ENCODE measurements around the gene MYO6.
"Not testable (repeated sequence)": the region's sequence is repeated elsewhere in the genome, so short reads cannot be mapped to it uniquely, and the experiment has no call there.

The MYO6 gene

DNA sequence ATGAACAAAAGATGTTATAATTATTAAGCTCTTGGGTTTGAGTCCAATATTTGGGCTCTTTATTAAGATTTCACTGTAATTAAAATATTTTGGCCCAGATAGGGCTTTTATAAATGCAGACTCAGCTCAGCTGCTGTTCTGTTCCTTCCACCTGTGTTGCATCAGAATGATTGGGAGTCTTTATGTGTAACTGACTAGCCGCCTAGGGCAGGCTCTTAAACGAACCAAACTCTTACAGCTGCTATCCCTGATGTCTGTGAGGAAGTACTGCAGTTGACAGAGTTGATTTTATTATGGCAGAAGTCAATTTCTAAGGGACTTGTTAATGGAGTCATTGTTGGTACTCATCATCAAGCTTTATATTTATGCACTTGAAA is 144.7 kb downstream of the MYO6 start:
- no peak for DNase-seq

DNA sequence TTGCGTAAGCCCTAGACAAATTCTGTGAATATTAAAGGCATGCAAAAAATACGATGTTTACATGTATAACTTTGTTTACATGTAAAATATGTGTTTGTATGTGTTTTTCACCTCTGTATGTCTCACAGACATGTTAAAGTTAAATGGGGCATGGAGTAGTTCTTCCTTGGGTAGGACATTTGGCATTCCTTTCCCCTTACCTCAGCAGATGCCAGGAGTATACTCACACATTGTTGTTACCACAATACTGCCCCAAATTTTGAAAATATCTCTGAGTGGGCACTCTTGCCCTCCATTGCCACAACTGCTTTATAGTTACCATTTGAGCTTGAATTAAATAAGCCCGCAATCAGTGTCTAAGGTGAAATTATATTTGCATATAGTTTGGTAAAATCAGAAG is 147.5 kb downstream of the MYO6 start:
- DNase-seq, result no peak

DNA sequence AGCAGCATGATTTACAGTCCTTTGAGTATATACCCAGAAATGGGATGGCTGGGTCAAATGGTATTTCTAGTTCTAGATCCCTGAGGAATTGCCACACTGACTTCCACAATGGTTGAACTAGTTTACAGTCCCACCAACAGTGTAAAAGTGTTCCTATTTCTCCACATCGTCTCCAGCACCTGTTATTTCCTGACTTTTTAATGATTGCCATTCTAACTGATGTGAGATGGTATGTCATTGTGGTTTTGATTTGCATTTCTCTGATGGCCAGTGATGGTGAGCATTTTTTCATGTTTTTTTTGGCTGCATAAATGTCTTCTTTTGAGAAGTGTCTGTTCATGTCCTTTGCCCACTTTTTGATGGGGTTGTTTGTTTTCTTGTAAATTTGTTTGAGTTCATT is 151.2 kb downstream of the MYO6 start:
- DNase-seq, result not testable (repeated sequence)

DNA sequence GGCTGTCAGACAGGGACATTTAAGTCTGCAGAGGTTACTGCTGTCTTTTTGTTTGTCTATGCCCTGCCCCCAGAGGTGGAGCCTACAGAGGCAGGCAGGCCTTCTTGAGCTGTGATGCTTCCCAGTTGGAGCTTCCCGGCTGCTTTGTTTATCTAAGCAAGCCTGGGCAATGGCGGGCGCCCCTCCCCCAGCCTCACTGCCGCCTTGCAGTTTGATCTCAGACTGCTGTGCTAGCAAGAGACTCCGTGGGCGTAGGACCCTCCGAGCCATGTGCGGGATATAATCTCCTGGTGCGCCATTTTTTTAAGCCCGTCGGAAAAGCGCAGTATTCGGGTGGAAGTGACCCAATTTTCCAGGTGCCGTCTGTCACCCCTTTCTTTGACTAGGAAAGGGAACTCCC is 156.1 kb downstream of the MYO6 start:
- not testable (repeated sequence) for DNase-seq

DNA sequence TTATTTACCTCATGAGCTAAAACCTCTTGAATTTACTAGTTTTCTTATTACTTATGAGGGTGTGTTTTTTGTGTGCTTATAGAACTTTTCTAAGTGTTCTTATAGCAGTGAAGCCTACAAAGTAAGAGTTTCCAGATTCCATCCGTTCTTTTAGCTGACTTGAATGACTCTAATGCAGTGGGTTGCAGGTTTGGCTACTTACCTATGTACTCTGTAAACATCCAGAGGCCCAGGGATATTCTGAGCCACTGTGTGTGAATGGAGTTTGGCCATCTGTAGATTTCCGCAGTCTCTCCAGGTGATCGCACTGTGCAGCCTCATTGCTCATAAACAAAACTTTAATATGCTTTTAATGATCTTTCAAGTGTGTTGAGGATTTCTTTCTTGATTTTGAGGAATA is 157.8 kb downstream of the MYO6 start:
- no peak for DNase-seq

DNA sequence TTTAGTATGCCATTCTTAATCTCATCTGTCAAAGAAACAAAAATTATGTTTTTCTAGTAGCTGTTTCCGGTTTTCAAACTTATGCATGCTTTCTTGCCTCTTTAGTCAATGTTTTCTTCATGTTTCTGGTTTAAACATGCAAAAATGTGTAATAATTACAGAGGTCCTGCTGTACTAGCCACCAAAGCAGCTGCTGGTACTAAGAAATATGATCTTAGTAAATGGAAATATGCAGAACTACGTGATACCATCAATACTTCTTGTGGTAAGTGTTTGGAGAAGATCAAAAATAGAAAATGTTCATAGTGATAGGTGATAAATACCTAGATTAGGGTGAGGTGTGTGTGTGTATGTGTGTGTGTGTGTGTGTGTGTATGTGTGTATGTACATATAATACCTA is 158.4 kb downstream of the MYO6 start:
- no peak for DNase-seq

DNA sequence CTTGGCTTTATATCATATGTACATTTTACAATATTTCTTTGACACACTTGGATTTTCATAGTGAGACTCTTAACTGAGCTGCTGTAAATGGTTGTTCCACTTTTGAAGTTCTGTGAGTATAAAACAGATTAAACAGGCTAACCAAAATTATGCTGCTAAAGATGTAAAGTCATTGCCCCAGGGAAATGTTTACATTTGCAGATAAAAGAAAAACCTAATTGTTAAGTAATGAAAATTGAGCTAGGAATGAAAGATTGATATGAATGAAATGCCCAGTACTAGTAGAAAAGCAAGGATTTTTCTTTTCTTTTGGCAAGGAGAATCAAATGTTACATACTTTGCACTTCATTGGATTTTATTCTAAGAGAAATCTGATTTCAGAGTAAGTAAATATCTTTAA is 164.0 kb downstream of the MYO6 start:
- DNase-seq, result no peak

DNA sequence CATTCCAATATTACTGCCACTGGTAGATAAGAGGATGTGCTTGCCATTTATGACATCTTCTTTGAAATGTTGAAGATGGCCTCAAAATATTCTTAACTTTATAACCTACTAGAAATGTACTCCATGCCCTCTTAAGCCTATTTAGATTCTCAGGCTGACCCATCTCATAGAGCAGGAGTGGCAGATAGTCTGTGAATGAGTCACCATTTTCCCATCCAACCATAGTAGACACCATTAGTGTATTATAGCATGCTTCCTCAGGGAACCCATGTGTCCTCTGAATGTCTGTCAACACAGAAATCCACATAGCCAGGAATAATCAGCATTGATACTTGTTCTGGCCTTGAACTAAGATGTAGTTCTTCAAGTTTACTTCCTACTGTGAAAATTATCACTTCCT is 173.2 kb downstream of the MYO6 start:
- DNase-seq, result no peak

DNA sequence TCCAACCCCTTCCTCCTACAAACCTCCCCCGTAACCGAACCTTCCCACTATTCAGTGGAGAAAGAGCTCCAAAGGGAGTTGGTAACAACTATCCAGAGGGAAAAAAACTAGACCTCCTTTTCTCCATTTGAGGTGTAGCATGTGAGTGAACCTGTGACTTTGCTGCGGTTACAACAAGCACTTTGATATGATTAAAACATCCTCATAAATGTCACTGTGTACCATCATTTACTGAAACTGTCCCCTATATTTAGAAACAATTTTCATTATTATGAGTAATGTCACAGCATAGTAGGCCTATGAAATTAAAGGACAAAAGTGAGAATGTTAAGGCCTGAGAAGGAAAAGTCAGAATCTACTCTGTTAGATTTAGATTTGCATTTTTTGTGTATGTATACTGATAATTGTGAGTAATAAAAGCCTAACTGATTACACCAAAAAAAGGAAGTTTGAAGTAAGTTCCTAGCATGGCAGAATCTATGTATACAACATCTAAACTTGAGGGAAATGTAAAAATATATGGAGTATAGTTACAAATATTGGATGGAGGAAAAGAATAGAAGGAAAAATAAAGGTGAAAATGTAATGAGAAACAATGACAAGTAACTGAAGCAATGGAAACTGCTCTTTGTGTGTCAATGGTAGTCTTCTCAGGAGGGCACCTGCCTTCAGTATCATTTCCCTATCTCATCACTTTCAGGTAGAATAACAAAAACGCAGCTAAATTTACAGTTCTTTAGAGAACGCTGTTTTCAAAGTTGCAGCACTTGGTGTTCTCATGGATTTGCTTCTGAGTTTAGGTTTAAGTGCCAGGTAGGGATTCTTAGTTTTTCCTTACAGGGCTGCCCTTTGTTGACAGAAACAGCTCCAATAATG is 177.5 kb downstream of the MYO6 start:
- no peak for DNase-seq

DNA sequence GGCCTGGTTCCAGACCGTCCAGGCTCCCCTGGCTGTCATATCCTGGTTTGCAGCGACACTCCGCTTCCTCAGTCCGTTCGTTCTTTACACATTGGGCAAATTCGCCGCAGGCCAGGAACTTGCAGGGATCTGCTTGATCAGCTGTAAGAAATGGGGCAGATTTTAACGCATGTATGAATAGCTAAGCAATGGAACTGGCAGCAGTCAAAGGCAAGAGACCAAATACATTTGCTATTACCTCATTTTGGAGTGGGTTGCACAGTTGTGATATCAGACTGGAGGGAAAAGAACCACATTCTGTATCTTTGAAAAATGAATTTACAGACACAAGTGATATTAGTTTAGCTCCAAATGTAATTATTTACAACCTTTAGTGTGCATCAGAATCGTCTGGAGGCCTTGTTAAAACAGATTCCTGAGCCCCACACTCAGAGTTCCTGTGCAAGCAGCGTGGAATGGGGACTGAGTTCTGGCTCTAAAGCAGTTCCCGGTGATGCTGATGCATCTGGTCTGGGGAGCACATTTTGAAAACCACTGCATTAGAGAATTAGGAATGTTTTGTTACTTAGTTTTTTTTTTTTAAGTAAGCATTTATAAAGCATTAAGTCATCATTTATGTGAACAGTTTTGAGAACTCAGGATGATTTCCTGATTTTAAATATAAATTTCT is 182.1 kb downstream of the MYO6 start:
- DNase-seq, result no peak

DNA sequence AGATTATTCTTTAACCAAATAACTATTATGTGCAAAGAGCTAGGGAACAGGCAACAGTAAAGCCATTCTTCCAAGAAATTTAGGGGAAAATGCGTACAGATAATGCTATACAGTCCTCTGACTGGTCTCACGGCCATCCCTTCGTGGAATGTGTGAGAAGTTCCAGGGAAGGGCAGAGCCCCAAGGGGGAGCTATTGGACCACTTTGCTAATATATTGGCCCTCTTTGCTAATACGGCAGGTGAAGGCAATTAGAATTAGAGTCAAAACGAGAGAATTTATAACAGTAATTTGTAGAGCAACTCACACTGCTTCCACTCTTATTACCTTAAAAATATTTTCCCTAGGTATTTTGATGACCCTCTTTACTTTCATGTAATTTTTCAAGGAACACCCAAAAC is 183.0 kb downstream of the MYO6 start:
- no peak for DNase-seq

DNA sequence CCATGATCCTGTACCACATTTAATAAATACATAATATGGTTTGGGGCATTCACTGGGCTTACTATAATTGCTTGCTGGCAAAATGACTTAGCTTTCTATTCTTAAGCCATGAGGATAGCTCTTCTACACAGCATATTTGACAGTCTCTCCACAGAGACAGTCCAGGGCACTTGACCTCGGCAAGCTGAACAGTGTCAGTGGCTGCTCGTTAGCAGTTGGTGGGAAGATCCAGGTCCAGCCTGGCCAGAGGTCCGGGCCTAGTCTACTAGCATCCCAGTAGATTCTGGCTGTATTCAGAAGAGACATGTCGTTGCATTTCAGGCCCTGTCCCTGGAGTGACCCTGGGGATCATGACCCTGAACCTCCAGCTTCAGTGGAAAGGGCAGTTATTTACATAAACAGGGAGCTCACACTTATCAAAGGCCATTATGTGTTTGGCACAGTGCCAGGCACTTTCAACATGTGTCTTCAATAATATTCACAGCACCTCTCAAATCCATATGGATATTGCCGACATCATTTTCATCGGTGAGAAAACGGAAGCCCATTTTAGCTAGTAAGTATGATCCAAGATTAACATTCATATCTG is 184.4 kb downstream of the MYO6 start:
- DNase-seq, result no peak

DNA sequence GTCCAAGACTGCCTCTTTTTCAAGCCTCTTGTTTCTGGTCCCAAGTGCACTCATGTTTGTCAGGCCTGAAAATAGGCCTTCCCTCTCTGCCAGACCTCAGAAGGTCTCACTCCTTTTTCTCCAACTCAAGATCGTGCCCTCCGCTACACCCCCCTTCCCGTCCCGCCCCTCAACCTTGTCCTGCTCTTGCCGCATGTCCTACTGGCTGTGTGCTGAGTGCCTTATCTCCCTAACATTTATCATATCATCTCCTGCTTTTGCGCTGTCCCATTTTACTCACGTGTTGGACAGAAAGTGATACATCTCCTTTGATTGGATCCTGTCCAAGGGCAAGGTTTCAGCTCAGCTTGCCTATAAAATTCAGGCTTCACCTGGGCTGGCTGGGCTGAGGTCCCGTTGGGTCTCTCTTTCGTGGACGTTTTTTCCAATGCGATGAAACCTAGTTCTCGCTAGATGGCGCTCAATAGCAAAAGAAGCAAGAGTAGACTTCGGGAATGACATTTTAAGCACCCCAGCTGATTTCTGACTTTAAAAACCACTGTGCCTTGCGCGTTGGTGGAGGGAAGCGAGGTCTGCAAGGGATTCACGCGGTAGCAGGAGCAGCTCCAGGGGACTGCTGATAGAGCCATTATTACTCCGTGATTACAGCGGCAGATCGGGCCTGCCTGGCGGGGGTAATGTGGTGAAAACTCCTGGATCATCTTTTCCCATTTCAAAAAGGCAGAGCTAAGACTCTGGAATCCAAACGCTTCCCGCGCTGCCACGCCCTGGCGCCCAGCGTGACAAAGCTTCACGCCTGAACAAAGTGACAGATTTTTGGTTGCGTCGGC is 185.8 kb downstream of the MYO6 start:
- DNase-seq, result peak; percentile 49 to 80 (median 69)

DNA sequence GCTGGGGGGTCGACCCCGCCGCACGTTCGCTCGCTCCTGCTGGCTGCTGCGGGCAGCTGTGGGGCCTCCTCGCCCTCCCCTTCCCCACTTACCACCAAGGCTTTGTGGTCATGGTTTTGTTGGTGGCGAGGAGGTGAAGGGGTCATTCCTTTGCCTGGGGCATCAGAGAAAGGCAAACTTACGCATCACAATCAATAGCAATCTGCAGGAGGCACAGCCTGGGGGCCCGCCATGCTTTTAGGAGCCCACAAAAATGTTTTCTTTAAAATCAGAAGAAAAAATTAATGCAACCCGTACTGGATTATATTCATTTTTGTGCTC is 186.4 kb downstream of the MYO6 start:
- no peak for DNase-seq

DNA sequence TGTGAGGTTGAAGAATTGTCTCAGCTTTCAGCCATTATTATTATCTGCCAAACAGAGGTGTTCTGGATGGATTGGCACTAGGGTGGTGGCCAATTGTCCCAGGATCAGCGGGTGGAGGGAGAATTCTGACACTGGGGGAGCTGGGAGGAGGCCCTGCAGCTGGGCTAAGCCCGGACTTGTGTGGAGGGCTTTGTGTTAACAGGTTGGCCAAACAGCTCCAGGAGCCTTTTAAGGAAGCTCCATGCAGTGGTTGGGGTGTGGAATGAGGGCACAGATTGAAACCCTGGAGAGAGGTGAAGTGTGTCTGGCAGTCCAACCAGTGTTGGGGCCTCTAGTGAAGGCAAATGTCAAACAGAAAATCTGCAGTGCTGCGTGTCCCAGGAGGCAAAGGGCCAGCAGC is 187.6 kb downstream of the MYO6 start:
- DNase-seq, result no peak

DNA sequence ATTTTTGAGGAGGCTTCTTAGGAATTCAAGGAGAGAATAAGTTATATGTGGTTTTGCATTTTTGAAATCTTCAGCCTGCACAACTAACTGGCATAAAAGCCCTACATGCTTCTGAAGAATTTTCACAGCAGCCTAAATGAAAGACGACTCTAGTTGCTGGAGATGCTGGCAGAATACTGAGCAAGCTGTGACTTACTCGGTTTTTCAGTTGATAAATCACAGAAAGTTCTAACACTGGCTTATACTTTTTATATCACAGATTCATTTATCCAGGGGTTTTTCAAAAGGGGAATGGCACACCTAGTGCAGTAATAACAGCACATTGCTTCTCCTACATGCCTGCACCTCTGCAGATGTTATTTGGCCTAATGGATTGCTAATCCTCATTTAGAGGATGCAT is 188.8 kb downstream of the MYO6 start:
- DNase-seq, result no peak

DNA sequence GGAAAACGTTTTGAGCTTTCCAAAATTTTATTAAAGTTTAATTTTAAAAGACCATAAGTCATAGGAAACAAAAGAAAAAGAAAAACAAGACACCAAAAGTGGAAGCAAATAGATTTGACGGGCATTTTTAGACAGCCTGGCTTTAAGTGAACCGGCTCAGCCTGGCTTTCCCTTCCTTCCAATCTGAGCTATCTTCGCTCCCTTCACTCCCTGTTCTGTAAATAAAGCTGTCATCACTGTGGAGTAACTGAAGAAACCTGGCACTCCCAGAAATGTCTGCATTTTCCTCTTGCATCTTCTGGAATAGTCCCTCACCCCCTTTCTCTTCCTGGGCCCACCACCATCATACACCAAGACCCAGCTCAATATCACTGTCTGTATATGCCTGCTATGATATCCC is 191.5 kb downstream of the MYO6 start:
- no peak for DNase-seq

DNA sequence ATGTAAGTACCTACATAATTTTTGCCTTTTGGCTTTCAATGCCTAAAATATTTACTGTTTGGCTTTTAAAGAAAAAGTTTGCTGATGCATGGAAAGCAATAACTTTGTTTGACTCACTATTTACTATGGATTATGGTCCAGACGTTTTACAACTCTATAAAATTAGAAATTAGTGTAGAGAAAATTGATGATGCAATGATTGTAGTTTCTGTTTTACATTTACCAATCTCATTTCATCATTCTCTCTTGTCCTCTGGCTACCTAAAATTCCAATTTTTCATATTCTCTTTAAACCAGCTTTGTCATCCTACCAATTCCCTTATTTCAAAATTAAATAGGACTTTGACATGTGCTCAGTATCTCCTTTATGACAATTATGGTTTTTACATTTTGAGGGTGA is 192.5 kb downstream of the MYO6 start:
- DNase-seq, result no peak

DNA sequence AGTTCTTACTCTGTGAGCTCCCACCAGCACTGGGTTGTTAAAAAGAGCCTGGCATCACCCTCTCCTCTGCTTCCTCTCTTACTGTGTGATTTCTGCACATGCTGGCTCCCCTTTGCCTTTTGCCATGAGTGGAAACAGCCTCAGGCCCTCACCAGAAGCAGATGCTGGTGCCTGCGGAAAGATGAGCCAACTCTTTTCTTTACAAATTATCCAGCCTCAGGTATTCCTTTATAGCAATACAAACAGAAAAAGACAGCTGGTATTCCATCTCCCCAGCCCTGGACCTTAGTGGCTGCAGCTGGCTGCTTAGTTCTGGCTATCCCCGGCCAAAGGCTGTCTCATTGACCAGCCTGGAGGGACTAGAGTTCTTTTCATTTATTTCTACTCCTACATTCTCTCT is 194.3 kb downstream of the MYO6 start:
- DNase-seq, result no peak

DNA sequence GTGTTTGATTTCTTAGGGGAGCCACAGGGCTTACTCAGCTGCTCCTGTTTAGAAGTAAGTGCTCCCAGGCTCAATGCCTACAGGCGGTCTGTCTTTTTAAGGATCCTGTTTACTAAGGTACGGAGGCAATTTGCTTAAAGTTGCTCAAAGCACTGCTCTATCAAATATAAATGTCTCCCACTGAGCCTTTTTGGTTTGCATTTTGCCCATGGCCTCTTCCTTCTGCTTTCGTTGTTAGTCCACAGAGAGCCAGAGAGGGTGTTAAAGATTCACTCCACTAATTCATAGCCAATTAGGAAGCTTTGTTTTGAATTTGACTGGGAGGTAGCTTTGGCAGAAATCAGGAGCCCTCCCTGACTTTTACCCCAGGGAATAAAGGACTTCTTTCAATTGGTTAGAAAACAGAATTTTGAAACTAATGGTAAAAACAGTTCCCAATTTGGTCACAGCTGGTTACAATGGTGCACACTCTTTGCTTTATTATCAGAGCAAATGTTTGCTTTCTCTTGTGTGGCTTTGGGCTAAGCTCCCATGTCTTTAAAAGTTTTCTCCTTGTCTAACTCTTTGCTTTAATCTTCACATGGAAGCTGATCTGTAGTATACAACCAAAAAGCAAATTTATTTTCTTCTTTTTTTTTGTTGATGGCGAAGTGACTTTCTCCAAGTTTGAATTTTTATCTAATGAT is 197.2 kb downstream of the MYO6 start:
- no peak for DNase-seq

DNA sequence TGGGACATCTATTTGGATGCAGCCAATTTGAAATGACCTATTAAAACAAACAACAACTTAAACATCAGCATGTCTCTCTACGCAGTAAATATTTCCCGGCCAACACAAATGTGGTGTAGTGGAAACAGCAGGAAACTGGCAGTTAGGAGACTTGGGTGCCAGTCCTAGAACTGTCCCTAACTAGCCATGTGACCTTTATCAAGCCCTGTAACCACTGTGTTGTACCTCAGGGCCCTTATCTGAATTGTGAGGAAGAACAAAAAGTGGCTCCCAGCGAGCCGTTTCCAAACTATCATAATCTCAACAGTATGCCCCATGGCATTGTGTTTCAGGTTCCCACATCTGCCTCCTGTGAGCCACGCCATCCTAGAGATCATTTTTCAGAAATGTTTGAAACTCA is 198.9 kb downstream of the MYO6 start:
- DNase-seq, result no peak

DNA sequence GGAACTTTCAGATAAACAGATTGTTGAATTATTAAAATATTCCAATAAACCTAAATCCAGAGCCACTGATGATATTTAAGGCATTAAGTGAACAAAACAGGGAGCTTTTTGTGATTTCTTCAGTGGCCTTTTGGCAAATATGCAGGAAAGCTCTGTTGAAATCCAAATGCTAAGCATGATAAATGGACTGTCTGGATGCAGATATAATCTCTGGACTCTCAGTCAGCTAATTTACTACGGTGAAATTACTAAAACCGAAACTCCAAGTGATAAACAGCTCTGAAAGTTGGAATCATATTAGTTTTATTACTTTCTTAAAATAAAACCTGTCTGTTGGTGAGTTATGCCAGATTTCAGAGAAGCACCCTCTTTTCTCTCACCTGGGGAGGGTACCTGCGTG is 203.1 kb downstream of the MYO6 start:
- DNase-seq, result no peak

DNA sequence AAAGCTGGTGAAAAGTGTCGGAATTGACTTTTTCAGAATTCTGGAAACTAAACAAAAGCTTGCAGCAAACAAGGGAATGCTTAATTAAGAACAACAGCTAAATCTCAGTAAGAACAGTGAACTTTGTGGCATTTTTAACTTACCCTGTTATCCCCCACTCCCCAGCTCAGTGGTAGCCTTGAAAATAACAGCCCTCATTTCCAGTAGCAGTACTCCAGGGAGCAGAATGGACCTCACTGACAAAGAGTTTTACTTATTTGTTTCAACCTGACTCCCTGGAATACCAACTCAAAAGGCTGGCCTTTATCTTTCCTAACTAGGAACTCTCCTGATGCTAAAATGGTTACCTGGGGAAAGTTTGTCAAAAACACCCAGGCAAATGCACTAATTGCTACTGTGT is 214.5 kb downstream of the MYO6 start:
- DNase-seq, result no peak

All from suppressor macrophage (primary cell).